ENCODE data around the gene SYDE2. TPM values are rescaled to one million over a fixed set of nuclear protein-coding genes. Genes with fewer than 3 reads are reported as not detected.

The SYDE2 gene
- total RNA-seq, 2 donors from 2014 or later = 12.2 to 17.5 TPM

GRCh38 chr1:85109475-85109874, 91.3 kb downstream of the SYDE2 start:
- ATAC-seq (peak; percentile 97), DNase-seq (peak; percentile 68 to 77 (median 76))
- no peaks in the 10 kb centered on the region for H3K4me1 ChIP-seq
- H3K27me3 ChIP-seq = no peaks in the 10 kb centered on the region
- H3K36me3 ChIP-seq (replicated peaks in 1 of 2; ENCODE audit: insufficient read depth in 1 of 2, low read depth in 2 of 2) = no peaks in the 10 kb centered on the region
- intact Hi-C loops (cut with DNase I) = no loop called here
- no peak for TF ChIP-seq POLR2A (IDR thresholded peaks at IDR 0.05)
- peak; percentile 74 to 95 (median 91) for TF ChIP-seq CTCF (IDR thresholded peaks at IDR 0.05)
- H3K27ac ChIP-seq = no peak overlapping the region
- no peak overlapping the region for H3K4me3 ChIP-seq
- no peaks in the 10 kb centered on the region for H3K9me3 ChIP-seq

Small RNA genes within 50 kb of the gene (microRNA-seq; reads per million reads assigned to microRNA genes)
- 0 to 1.4 reads per million in 2 donors for gene MIR4423 (ENCODE audit: borderline number of aligned reads in 2 of 2, borderline replicate concordance in 2 of 2)

Small RNA genes within 50 kb of the gene (small RNA-seq; reads per million reads assigned to genes)
- gene MIR4423 = not detected

Other genes with a start within 250 kb of the SYDE2 start
- not detected for gene MCOLN2, start 203.9 kb downstream of the SYDE2 start, total RNA-seq
- 10 to 100 TPM; 15.8 to 17.5 TPM for gene MCOLN3, start 152.5 kb downstream of the SYDE2 start, total RNA-seq
- 10 to 100 TPM in 1 of 2 donors, 1 to 10 TPM in 1; 6.6 to 20.2 TPM for gene C1orf52, start 58.6 kb upstream of the SYDE2 start, total RNA-seq
- 1 to 10 TPM; 4.9 to 9.3 TPM for gene BCL10, start 75.6 kb upstream of the SYDE2 start, total RNA-seq